GM12875 (cell line): ENCODE results near the gene JAKMIP3.

Experiments
- H3K4me3 ChIP-seq: one replicate; pipeline ENCODE4 v1.5.1; 2011; ENCODE audit warnings: low read depth, low read length, control low read depth
- TF ChIP-seq, protein P1 (sequence below): IDR thresholded peaks from 2 replicates; pipeline ENCODE4 v1.5.1; 2011; ENCODE audit warnings: low read depth, mild to moderate bottlenecking, control low read depth, inconsistent platforms, low read length, moderate library complexity, borderline replicate concordance; ENCODE audit not compliant: insufficient read depth

JAKMIP3 gene

DNA sequence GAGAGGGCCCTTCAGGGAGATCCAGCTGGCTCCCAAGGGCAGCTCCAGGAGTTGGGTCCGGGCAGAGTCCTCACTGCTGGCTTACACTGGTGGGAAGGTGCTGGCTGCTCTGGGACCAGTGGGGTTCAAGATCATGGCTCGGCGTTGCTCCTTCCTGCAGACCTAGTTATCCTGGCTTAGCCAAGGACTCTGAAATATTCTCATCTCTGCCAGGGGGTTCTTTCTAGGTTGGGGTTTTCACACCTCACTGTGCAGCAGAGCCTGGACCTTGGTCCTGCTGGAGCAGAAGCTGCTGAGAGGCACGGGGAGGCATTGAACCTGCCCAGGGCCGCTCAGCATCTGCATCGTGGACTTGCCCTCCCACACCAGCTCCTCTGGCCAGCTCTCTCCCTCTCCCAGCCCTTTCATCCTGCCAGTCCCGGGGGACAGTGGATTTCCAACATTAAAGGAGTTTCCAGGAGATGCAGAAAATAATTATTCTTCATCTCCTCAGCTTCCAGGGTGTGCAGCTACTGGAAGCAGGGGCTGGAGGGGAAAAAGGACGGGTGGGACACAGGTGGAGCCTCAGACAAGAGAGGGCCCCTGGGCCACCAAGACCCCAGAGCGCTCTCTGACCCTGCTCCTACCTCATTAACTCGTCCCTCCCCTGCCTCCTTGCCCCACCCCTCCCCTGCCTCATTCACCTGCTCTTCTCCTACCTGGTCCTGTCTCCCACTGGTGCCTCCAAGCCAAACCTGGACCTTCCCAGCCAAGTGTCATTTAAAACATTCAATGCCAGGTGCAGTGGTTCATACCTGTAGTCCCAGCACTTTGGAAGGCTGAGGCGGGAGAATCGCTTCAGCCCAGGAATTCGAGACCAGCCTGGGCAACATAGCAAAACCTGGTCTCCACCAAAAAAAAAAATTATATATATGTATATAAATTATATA is 42.5 kb downstream of the JAKMIP3 start:
- no peak overlapping the region for H3K4me3 ChIP-seq
- TF ChIP-seq, protein P1, sequence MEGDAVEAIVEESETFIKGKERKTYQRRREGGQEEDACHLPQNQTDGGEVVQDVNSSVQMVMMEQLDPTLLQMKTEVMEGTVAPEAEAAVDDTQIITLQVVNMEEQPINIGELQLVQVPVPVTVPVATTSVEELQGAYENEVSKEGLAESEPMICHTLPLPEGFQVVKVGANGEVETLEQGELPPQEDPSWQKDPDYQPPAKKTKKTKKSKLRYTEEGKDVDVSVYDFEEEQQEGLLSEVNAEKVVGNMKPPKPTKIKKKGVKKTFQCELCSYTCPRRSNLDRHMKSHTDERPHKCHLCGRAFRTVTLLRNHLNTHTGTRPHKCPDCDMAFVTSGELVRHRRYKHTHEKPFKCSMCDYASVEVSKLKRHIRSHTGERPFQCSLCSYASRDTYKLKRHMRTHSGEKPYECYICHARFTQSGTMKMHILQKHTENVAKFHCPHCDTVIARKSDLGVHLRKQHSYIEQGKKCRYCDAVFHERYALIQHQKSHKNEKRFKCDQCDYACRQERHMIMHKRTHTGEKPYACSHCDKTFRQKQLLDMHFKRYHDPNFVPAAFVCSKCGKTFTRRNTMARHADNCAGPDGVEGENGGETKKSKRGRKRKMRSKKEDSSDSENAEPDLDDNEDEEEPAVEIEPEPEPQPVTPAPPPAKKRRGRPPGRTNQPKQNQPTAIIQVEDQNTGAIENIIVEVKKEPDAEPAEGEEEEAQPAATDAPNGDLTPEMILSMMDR, result no peak

DNA sequence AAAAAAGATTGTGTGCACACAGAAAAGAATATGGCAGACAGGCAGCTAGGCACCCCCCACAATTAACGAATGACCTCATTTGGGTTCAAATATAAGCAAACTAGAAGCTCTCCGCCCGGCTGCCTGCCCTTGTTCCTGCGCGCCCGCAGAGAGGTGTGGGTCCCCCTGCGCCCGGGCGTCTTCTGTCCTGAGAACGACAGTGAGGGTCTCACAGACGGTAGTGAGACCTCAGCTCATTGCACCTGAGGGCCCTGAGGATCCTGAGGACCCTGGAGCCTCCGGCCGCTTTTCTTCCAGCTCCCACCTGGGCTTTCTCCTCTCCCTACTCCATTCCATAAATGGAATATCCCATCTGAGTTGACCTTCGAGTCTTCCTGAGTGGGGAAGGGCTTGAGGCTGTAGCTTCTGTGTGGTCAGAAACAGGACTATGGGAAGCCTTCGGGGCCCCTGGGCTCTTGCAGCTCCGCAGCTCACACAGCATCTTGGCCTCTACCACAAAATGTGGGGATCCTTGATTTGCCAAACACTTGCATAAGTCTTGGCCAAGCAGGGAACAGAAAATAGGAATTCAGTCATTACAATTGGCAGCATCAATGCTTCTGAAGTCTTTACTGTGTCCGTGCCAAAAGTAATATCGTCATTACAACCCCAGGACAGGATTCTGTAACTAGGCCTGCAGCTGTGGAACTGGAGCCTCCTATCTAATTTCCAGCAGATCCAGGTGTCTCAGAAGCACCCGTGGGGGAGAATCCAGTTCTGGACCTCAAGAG is 43.8 kb downstream of the JAKMIP3 start:
- TF ChIP-seq, protein P1, result no peak
- H3K4me3 ChIP-seq, result no peak overlapping the region

DNA sequence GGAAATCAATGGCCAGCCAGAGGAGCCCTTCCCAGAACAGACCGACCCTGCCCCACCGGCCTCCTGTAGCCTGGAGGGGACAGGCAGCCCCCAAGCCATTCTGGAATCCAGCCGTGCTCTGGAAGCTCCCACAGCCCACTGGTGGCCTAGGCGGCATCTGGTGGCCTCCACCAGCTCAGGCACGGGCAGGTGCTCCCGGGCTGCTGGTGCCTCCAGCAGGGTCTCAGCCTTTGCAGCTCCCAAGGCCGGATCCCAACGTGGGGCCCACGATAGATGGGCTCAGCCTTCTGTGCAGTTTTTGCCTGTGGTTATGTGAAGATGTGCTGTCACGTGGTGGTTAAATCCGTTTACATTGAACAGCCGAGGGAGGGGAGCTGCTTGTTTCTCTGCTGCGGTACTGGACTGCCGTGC is 44.4 kb downstream of the JAKMIP3 start:
- no peak overlapping the region for H3K4me3 ChIP-seq
- TF ChIP-seq, protein P1, result no peak

DNA sequence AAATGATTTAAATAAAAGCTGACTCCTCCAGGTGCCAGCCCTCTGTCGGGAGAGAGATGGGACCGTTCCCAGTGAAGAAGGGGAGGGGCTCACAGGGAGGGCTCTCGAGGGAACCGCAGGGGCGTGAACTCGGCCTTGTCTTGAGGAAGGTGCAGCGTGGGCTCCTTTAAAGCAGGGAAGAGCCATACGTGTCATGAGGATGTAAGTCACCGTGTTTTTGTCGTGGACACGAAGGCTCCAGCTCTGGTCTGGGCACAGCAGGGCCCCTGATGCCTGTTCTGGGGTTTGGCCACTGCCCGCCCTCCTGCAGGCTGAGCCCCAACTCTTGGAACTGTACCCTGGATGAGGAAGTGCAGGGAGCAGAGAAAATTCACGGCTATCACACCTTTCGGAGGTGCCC is 45.0 kb downstream of the JAKMIP3 start:
- H3K4me3 ChIP-seq, result no peak overlapping the region
- TF ChIP-seq, protein P1, result no peak

DNA sequence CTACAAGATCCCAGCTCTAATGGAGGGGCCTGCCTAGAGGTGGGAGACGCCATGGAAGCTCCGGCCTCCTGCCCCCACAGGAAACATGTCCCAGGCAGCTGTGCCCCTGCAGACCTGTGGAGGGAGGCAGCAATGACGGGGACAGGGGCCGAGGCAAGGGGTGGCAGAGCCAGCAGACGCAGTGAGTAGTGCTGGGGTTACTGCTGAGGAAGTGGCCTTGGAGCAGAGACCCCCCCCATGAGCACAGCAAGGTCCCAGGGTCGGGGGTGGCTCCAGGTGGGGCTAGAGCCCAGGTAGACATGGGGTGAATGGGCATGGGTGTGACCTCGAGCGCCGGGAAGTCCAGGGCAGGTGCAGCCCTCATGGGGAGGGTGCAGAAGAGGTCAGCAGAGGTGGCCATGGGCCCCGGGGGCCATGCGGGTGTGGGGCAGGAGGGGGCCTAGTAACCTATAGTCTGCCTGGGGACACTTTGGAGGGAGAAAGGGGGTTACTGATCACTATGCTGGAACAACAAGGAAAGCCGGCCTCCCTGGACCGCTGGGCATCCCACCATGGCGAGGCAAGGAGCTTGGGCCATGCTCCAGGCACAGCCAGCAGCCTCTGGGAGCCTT is 45.5 kb downstream of the JAKMIP3 start:
- TF ChIP-seq, protein P1, result no peak
- no peak overlapping the region for H3K4me3 ChIP-seq

DNA sequence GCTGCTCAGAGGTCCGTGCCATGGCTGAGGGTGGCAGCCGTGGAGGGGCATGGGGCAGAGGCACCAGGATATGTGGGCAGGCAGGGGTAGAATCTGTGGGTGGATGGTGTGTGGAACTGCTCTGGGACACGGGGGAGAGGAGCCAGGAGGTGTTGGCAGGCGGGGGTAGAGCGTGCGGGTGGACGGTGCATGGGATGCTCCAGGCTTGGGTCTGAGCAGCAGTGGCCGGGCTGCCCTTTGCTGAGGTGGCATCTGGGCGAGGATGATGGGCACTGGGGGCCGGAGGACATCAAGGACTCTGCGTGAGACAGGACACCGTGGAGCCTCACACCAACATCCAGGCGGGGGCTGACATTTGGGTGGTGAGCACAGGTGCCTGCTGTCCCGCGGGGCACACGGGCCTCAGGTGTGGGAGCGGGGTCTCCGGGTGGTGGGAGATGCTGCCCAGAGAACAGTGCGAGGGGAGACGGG is 46.2 kb downstream of the JAKMIP3 start:
- H3K4me3 ChIP-seq, result no peak overlapping the region
- TF ChIP-seq, protein P1, result no peak
